Measurements from ENCODE around the gene ZMPSTE24. TPM values are rescaled to one million over a fixed set of nuclear protein-coding genes. Genes with fewer than 3 reads are reported as not detected.

ZMPSTE24 gene
- total RNA-seq, 1 experiment from 2014 or later: 39.6 TPM

DNA sequence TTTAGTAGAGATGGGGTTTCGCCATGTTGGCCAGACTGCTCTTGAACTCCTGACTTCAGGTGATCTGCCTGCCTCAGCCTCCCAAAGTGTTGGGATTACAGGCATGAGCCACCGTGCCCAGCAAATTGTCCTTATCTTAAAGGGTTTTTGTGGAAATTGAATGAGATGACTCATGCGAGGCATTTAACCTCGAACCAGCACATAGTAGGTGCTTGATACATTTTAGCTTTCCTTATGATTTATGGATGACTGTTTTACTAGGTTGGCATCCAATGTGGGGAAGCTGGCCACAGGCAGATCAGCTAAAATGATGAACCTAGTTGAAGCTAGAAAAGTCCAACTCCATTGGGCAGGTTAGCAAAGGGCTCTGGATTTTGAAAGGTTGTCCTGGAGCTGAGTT, 60.4 kb downstream of the ZMPSTE24 start:
- POLR2A ChIA-PET: interaction anchor here (0.9 kb wide), 1 partner anchor 81 kb away, joined by 5 read pairs; no protein-coding TSS in a partner anchor

DNA sequence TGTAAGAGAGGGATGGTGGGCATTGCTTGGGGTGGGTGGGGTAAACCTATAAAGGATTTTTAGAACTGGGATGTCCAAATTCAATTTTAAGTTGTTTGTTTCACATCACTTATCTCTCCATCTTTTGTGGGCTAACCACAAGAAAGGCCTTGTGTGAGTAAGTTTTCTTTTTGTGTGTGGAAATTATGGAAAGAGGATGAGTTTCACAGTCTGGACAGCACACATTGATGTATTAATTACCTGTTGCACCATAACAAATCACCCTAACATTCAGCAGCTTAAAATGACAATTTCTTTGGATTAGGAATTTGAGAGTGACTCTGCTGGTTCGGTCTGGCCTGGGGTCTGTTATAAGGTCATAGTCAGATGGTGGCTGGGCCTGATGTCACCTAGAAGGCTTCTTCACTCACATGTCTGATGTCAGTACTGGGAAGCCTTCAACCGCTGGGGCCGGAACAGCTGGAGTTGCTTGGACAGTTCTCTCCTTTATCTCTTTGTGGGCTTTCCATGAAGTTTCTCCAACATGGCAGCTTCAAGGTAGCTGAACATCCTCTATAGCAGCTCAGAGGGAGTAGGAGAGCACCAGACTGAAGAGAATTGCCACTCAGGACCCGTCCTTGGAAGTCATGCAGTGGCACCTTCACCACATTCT, 61.1 kb downstream of the ZMPSTE24 start:
- ChIA-PET CTCF (interaction anchor here (2.0 to 2.2 kb wide), 2 partner anchors 19 to 175 kb away, joined by 4 to 6 read pairs; no protein-coding TSS in a partner anchor), POLR2A (no interaction called here), RAD21 (ENCODE audit: low non-redundant PET in 1 of 2, low total read pairs in 2 of 2, uncharacterized antibody in 2 of 2, unreplicated experiment in 2 of 2) (interaction anchor here in 1 of 2 experiments (0.6 kb wide), 1 partner anchor 13 kb away, joined by 3 read pairs; no protein-coding TSS in a partner anchor)
- TF ChIP-seq, protein P1, sequence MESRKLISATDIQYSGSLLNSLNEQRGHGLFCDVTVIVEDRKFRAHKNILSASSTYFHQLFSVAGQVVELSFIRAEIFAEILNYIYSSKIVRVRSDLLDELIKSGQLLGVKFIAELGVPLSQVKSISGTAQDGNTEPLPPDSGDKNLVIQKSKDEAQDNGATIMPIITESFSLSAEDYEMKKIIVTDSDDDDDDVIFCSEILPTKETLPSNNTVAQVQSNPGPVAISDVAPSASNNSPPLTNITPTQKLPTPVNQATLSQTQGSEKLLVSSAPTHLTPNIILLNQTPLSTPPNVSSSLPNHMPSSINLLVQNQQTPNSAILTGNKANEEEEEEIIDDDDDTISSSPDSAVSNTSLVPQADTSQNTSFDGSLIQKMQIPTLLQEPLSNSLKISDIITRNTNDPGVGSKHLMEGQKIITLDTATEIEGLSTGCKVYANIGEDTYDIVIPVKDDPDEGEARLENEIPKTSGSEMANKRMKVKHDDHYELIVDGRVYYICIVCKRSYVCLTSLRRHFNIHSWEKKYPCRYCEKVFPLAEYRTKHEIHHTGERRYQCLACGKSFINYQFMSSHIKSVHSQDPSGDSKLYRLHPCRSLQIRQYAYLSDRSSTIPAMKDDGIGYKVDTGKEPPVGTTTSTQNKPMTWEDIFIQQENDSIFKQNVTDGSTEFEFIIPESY (IDR thresholded peaks at IDR 0.05; ENCODE audit: extremely low read depth, insufficient replicate concordance, low read length): no peak
- TF ChIP-seq CEBPB (IDR thresholded peaks at IDR 0.05; ENCODE audit: low read depth) (no peak), ZNF274 (IDR thresholded peaks at IDR 0.05; ENCODE audit: low read depth, low read length) (no peak), EGR1 (IDR thresholded peaks at IDR 0.05; ENCODE audit: low read depth) (no peak), FOSL1 (IDR thresholded peaks at IDR 0.05; ENCODE audit: low read depth) (no peak), ELF1 (IDR thresholded peaks at IDR 0.05; ENCODE audit: borderline replicate concordance, low read depth) (no peak), POLR2AphosphoS5 (IDR thresholded peaks at IDR 0.05; ENCODE audit: low read depth, low read length) (no peak), YY1 (IDR thresholded peaks at IDR 0.05; ENCODE audit: extremely low read depth, insufficient replicate concordance, low read depth, low read length) (no peak), EZH2phosphoT487 (IDR thresholded peaks at IDR 0.05; ENCODE audit: borderline replicate concordance) (no peak), JUND (IDR thresholded peaks at IDR 0.05) (no peak), CBX3 (IDR thresholded peaks at IDR 0.05; ENCODE audit: low read depth) (no peak), SP1 (IDR thresholded peaks at IDR 0.05; ENCODE audit: low read depth) (no peak)
- TF ChIP-seq, protein P2, sequence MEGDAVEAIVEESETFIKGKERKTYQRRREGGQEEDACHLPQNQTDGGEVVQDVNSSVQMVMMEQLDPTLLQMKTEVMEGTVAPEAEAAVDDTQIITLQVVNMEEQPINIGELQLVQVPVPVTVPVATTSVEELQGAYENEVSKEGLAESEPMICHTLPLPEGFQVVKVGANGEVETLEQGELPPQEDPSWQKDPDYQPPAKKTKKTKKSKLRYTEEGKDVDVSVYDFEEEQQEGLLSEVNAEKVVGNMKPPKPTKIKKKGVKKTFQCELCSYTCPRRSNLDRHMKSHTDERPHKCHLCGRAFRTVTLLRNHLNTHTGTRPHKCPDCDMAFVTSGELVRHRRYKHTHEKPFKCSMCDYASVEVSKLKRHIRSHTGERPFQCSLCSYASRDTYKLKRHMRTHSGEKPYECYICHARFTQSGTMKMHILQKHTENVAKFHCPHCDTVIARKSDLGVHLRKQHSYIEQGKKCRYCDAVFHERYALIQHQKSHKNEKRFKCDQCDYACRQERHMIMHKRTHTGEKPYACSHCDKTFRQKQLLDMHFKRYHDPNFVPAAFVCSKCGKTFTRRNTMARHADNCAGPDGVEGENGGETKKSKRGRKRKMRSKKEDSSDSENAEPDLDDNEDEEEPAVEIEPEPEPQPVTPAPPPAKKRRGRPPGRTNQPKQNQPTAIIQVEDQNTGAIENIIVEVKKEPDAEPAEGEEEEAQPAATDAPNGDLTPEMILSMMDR (IDR thresholded peaks at IDR 0.05 in 2 of 3, conservative IDR thresholded peaks at IDR 0.05 in 1 of 3; ENCODE audit: borderline replicate concordance in 1 of 3, insufficient read depth in 1 of 3, low read depth in 2 of 3, low read length in 2 of 3): no peak
- Histone ChIP-seq H3K4me2 (ENCODE audit: low read length) (no peak overlapping the region), H3K79me2 (ENCODE audit: insufficient read depth, low read length) (no peaks in the 10 kb centered on the region), H3K9me3 (ENCODE audit: control insufficient read depth in 1 of 2, insufficient read depth in 1 of 2, low read depth in 1 of 2, low read length in 2 of 2) (no peaks in the 10 kb centered on the region), H3K4me3 (replicated peaks in 1 of 2; ENCODE audit: low read depth in 1 of 2, low read length in 2 of 2) (no peak overlapping the region), H3K27ac (ENCODE audit: low read depth, low read length) (no peak overlapping the region), H3K27me3 (ENCODE audit: insufficient read depth, low read length) (no peaks in the 10 kb centered on the region), H3K9me2 (ENCODE audit: insufficient read depth) (0 out of 2 replicates have a peak, but pooled peaks cover 3% of the 10 kb centered on the region), H3K36me3 (ENCODE audit: control insufficient read depth in 1 of 2, insufficient read depth in 2 of 2, low read length in 2 of 2) (no peaks in the 10 kb centered on the region), H2AFZ (ENCODE audit: low read depth, low read length, poor library complexity, severe bottlenecking) (no peak overlapping the region), H3K9ac (ENCODE audit: low read length) (no peak overlapping the region), H3K4me1 (ENCODE audit: control insufficient read depth in 1 of 2, insufficient read depth in 2 of 2, low read length in 2 of 2) (peaks cover 6 to 25% of the 10 kb centered on the region in 2 experiments; a peak in 3 of 4 replicates), H4K20me1 (ENCODE audit: insufficient read depth) (no peaks in the 10 kb centered on the region)
- intact Hi-C loops (cut with micrococcal nuclease): loop anchor here (5.0 kb wide), 2 partner anchors 167 to 242 kb away; no protein-coding TSS in a partner anchor
- ATAC-seq (no peak), DNase-seq (ENCODE audit: low read depth, low spot score) (no peak)
- BruUV-seq (replicated peaks): no TSS peak

More for the DNA sequence above, 60.4 kb downstream of the ZMPSTE24 start:
- Histone ChIP-seq H3K9me2 (ENCODE audit: insufficient read depth) (0 out of 2 replicates have a peak, but pooled peaks cover 3% of the 10 kb centered on the region), H3K27me3 (ENCODE audit: insufficient read depth, low read length) (no peaks in the 10 kb centered on the region), H3K9ac (ENCODE audit: low read length) (no peak overlapping the region), H3K4me2 (ENCODE audit: low read length) (no peak overlapping the region), H3K4me1 (ENCODE audit: control insufficient read depth in 1 of 2, insufficient read depth in 2 of 2, low read length in 2 of 2) (peaks cover 6 to 31% of the 10 kb centered on the region in 2 experiments; a peak in 3 of 4 replicates), H2AFZ (ENCODE audit: low read depth, low read length, poor library complexity, severe bottlenecking) (no peak overlapping the region), H3K79me2 (ENCODE audit: insufficient read depth, low read length) (no peaks in the 10 kb centered on the region), H3K9me3 (ENCODE audit: control insufficient read depth in 1 of 2, insufficient read depth in 1 of 2, low read depth in 1 of 2, low read length in 2 of 2) (no peaks in the 10 kb centered on the region), H3K36me3 (ENCODE audit: control insufficient read depth in 1 of 2, insufficient read depth in 2 of 2, low read length in 2 of 2) (no peaks in the 10 kb centered on the region), H4K20me1 (ENCODE audit: insufficient read depth) (no peaks in the 10 kb centered on the region), H3K27ac (ENCODE audit: low read depth, low read length) (no peak overlapping the region), H3K4me3 (replicated peaks in 1 of 2; ENCODE audit: low read depth in 1 of 2, low read length in 2 of 2) (no peak overlapping the region)
- no peak for DNase-seq (ENCODE audit: low read depth, low spot score)
- ATAC-seq: no peak
- ChIA-PET RAD21 (ENCODE audit: low non-redundant PET in 1 of 2, low total read pairs in 2 of 2, uncharacterized antibody in 2 of 2, unreplicated experiment in 2 of 2) (interaction anchor here in 1 of 2 experiments (0.6 kb wide), 1 partner anchor 14 kb away, joined by 3 read pairs; no protein-coding TSS in a partner anchor), CTCF (interaction anchor here (2.0 to 2.2 kb wide), 2 partner anchors 20 to 175 kb away, joined by 4 to 6 read pairs; no protein-coding TSS in a partner anchor)
- intact Hi-C loops (cut with micrococcal nuclease): loop anchor here (5.0 kb wide), 2 partner anchors 166 to 241 kb away; no protein-coding TSS in a partner anchor
- no TSS peak for BruUV-seq (replicated peaks)
- TF ChIP-seq, protein P3, sequence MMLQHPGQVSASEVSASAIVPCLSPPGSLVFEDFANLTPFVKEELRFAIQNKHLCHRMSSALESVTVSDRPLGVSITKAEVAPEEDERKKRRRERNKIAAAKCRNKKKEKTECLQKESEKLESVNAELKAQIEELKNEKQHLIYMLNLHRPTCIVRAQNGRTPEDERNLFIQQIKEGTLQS (IDR thresholded peaks at IDR 0.05): no peak
- TF ChIP-seq POLR2A (IDR thresholded peaks at IDR 0.05; ENCODE audit: borderline replicate concordance, extremely low read depth, insufficient read depth, insufficient read length): no peak
